Prostate gland (tissue), 2 donors: ENCODE measurements around the gene C19orf85.

ENCODE experiments used
- POLR2A ChIP-seq: fragments of 450-650 bp; IDR thresholded peaks from one replicate; pipeline ENCODE4 v1.6.1; 2016; ENCODE audit warnings: antibody characterized with exemption, mild to moderate bottlenecking
- TF ChIP-seq, protein P1 (sequence below), 4 experiments: fragments of 200-600 bp in 2 of 4; fragments of 450-650 bp in 2 of 4; sonication (generic) in 2 of 4; IDR thresholded peaks; 1 replicate in 3 of 4; 2 replicates in 1 of 4; pipeline ENCODE4 v1.5.1; 2016 to 2019; ENCODE audit warnings: antibody characterized with exemption in 4 of 4, mild to moderate bottlenecking in 2 of 4, moderate library complexity in 2 of 4

DNA sequence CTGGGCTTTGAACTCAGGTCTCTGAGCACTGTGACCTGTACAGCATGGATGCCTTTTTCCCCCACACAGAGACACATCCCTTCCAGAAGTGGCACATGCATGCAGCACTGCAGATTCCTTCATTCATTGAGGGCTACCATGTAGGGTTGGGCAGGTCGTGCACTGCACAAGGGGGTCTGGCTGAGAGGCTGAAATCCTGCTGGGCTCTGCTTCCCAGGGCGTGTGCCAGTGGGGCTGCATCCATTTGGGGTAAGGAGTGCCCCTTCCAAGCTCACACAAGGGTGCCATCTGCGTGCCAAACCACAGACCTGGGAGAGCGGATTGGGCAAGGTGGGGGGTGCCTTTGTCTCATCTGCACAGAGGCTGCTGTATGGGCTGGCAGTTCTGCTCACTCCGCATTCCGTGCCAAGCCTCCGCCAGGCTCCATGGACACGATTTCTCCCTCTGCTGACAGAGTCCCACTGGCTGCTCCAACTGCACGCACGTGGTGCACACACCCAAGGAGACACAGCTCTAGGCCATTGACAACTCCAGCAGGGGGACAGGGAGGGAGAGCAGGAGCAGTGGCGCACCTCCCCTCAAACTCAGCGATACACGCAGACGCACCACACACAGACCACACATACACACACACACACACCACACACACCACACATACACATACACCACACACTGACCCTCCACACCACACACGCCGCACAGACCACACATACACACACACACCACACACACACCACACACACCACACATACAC is 17.0 kb downstream of the C19orf85 start:
- TF ChIP-seq, protein P1, sequence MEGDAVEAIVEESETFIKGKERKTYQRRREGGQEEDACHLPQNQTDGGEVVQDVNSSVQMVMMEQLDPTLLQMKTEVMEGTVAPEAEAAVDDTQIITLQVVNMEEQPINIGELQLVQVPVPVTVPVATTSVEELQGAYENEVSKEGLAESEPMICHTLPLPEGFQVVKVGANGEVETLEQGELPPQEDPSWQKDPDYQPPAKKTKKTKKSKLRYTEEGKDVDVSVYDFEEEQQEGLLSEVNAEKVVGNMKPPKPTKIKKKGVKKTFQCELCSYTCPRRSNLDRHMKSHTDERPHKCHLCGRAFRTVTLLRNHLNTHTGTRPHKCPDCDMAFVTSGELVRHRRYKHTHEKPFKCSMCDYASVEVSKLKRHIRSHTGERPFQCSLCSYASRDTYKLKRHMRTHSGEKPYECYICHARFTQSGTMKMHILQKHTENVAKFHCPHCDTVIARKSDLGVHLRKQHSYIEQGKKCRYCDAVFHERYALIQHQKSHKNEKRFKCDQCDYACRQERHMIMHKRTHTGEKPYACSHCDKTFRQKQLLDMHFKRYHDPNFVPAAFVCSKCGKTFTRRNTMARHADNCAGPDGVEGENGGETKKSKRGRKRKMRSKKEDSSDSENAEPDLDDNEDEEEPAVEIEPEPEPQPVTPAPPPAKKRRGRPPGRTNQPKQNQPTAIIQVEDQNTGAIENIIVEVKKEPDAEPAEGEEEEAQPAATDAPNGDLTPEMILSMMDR (IDR thresholded peaks at IDR 0.05): no peak
- TF ChIP-seq POLR2A: no peak
